ENCODE measurements around the gene UTF1. TPM values are rescaled to one million over a fixed set of nuclear protein-coding genes. Genes with fewer than 3 reads are reported as not detected.
A peak's percentile ranks its signal among the peaks of the same experiment; 100 is the strongest.

The UTF1 gene
- total RNA-seq, 2 donors from 2014 or later: 1.5 TPM; not detected in 1

DNA sequence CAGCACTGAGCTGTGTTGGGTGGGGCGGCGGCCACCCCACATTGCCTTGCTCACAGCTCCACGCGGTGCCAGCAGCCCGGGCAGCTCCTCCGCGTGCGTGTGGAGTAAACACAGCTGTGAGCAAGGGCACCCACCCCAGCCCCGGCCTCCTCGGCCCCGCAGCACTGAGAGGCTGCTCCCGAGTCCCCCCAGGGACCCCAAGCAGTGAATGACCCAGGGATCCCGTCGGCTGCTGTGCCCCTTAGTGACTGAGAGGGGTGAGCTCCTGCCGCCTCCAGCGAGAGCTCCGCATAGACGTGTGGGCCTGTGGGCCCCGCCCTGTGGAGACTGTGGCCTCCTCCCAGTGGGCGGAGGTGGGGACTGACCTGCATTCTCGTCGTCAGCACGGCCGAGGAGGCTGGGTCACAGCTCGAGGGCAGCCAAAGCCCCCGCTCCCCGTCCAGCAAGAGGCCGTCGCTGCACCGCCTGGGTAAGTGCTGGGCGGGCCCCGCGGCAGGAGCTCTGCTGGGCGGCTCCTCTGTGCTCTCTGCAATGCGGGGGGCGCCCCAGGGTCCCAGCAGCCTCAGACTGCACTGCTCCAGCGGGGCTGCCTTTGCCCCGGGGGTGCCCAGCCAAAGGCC is 29.9 kb upstream of the UTF1 start:
- no peaks in the 10 kb centered on the region for H3K9me3 Mint-ChIP-seq
- no peak overlapping the region for H3K9ac ChIP-seq (ENCODE audit: extremely low read depth, low read length, poor library complexity, severe bottlenecking)
- 76 to 83% methylated on average over 14 to 38 of the region's 38 CpGs for WGBS, 2 experiments (ENCODE audit: insufficient coverage in 1 of 2, insufficient read length in 1 of 2)
- no peaks in the 10 kb centered on the region for H3K9me3 ChIP-seq (ENCODE audit: control insufficient read depth, low read length)
- no peaks in the 10 kb centered on the region for H3K4me1 ChIP-seq (ENCODE audit: control insufficient read depth, insufficient read depth, low read length)
- H3K27ac ChIP-seq (ENCODE audit: low read depth, low read length): no peak overlapping the region
- no peaks in the 10 kb centered on the region for H3K4me1 Mint-ChIP-seq
- H3K36me3 Mint-ChIP-seq (ENCODE audit: low read depth): no peaks in the 10 kb centered on the region
- no peaks in the 10 kb centered on the region for H3K36me3 ChIP-seq (ENCODE audit: control insufficient read depth, insufficient read depth, low read length)
- H3K27me3 Mint-ChIP-seq (ENCODE audit: insufficient read depth): no peaks in the 10 kb centered on the region
- no peak overlapping the region for H3K4me3 Mint-ChIP-seq
- no peak overlapping the region for H3K27ac Mint-ChIP-seq
- H3K4me3 ChIP-seq (ENCODE audit: low read length): no peak overlapping the region
- TF ChIP-seq, protein P1, sequence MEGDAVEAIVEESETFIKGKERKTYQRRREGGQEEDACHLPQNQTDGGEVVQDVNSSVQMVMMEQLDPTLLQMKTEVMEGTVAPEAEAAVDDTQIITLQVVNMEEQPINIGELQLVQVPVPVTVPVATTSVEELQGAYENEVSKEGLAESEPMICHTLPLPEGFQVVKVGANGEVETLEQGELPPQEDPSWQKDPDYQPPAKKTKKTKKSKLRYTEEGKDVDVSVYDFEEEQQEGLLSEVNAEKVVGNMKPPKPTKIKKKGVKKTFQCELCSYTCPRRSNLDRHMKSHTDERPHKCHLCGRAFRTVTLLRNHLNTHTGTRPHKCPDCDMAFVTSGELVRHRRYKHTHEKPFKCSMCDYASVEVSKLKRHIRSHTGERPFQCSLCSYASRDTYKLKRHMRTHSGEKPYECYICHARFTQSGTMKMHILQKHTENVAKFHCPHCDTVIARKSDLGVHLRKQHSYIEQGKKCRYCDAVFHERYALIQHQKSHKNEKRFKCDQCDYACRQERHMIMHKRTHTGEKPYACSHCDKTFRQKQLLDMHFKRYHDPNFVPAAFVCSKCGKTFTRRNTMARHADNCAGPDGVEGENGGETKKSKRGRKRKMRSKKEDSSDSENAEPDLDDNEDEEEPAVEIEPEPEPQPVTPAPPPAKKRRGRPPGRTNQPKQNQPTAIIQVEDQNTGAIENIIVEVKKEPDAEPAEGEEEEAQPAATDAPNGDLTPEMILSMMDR (conservative IDR thresholded peaks at IDR 0.05): no peak
- peak; percentile 84 for DNase-seq
- no peaks in the 10 kb centered on the region for H3K27me3 ChIP-seq (ENCODE audit: control insufficient read depth, insufficient read depth, low read length, poor library complexity, severe bottlenecking)

DNA sequence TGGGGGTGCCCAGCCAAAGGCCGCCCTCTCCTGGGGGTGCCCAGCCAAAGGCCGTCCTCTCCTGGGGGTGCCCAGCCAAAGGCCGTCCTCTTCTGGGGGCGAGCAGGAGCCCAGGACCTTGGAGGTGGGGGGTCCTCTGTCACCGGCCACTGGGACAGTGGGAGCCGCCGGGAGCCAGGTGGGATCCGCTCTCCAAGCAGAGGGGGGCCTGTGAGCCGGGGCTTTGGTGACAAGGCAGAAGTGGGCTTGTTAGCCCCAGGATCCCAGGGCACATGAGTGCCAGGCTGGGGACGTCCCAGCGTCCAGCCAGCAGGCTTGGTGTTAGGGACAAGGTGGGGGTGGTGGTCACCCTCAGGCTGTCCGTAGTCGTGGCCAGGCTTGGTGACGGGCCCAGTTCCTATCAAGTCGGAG is 29.4 kb upstream of the UTF1 start:
- H3K4me3 ChIP-seq (ENCODE audit: low read length): no peak overlapping the region
- Mint-ChIP-seq H3K27me3 (ENCODE audit: insufficient read depth) (no peaks in the 10 kb centered on the region), H3K4me1 (no peaks in the 10 kb centered on the region), H3K27ac (no peak overlapping the region), H3K4me3 (no peak overlapping the region), H3K36me3 (ENCODE audit: low read depth) (no peaks in the 10 kb centered on the region), H3K9me3 (no peaks in the 10 kb centered on the region)
- DNase-seq: no peak
- H3K36me3 ChIP-seq (ENCODE audit: control insufficient read depth, insufficient read depth, low read length): no peaks in the 10 kb centered on the region
- WGBS, 2 experiments (ENCODE audit: insufficient coverage in 1 of 2, insufficient read length in 1 of 2): 96 to 98% methylated on average over 8 to 15 of the region's 15 CpGs
- H3K4me1 ChIP-seq (ENCODE audit: control insufficient read depth, insufficient read depth, low read length): no peaks in the 10 kb centered on the region
- H3K9me3 ChIP-seq (ENCODE audit: control insufficient read depth, low read length): no peaks in the 10 kb centered on the region
- no peaks in the 10 kb centered on the region for H3K27me3 ChIP-seq (ENCODE audit: control insufficient read depth, insufficient read depth, low read length, poor library complexity, severe bottlenecking)
- no peak overlapping the region for H3K9ac ChIP-seq (ENCODE audit: extremely low read depth, low read length, poor library complexity, severe bottlenecking)
- H3K27ac ChIP-seq (ENCODE audit: low read depth, low read length): no peak overlapping the region
- TF ChIP-seq, protein P1 (conservative IDR thresholded peaks at IDR 0.05): no peak

DNA sequence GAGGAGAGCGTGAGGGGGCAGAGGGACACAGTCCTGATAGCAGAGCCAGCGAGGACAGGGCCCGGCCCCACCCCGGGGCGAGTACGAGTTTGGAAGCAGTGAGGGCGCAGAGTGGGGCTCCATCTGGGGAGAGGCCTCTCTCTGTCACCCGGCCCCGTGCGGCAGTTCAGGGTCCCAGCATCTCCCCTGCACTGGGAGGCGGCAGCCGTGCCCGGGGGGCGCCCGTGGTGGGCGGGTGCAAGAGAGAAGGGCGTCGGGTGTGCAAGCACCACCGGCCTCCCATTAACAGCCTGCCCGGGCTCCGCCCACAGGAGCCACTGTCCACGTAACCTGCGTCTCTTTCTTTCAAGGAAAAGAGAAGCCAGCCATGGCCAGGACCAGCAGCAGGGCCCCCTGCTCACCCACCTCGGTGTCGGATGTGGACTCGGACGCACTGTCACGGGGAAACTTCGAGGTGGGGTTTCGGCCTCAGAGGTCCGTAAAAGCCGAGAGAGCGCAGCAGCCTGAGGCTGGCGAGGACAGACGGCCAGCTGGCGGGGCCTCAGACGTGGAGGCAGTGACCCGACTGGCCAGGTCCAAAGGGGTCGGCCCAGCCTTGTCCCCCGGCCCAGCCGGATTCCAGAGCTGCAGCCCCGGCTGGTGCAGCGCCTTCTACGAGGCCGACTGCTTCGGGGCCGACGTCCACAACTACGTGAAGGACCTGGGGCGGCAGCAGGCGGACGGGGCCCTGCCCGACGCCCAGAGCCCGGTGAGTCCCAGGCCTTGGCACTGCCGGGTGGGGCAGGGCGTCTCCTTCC is 28.7 kb upstream of the UTF1 start:
- no peaks in the 10 kb centered on the region for H3K27me3 ChIP-seq (ENCODE audit: control insufficient read depth, insufficient read depth, low read length, poor library complexity, severe bottlenecking)
- Mint-ChIP-seq H3K4me1 (no peaks in the 10 kb centered on the region), H3K27ac (no peak overlapping the region), H3K27me3 (ENCODE audit: insufficient read depth) (no peaks in the 10 kb centered on the region), H3K36me3 (ENCODE audit: low read depth) (no peaks in the 10 kb centered on the region), H3K4me3 (no peak overlapping the region), H3K9me3 (no peaks in the 10 kb centered on the region)
- no peak overlapping the region for H3K9ac ChIP-seq (ENCODE audit: extremely low read depth, low read length, poor library complexity, severe bottlenecking)
- H3K27ac ChIP-seq (ENCODE audit: low read depth, low read length): no peak overlapping the region
- 91 to 92% methylated on average over 36 to 57 of the region's 57 CpGs for WGBS, 2 experiments (ENCODE audit: insufficient coverage in 1 of 2, insufficient read length in 1 of 2)
- H3K9me3 ChIP-seq (ENCODE audit: control insufficient read depth, low read length): no peaks in the 10 kb centered on the region
- no peaks in the 10 kb centered on the region for H3K4me1 ChIP-seq (ENCODE audit: control insufficient read depth, insufficient read depth, low read length)
- no peaks in the 10 kb centered on the region for H3K36me3 ChIP-seq (ENCODE audit: control insufficient read depth, insufficient read depth, low read length)
- H3K4me3 ChIP-seq (ENCODE audit: low read length): no peak overlapping the region
- DNase-seq: no peak
- TF ChIP-seq, protein P1 (conservative IDR thresholded peaks at IDR 0.05): no peak
